BE2C (cell line): ENCODE measurements around the gene TK2.

Experiments
- DNase-seq: peaks from one replicate; pipeline ENCODE4 v3.0.0-alpha.2; 2020
- H3K27me3 ChIP-seq: fragments of 250-450 bp; sonication (Bioruptor Pico); 2 replicates; pipeline ENCODE4 v1.5.1; 2020; ENCODE audit warnings: mild to moderate bottlenecking
- H3K36me3 ChIP-seq: fragments of 250-450 bp; sonication (Bioruptor Pico); 2 replicates; pipeline ENCODE4 v1.5.1; 2020; ENCODE audit warnings: mild to moderate bottlenecking
- H3K4me1 ChIP-seq: fragments of 250-450 bp; sonication (Bioruptor Pico); 2 replicates; pipeline ENCODE4 v1.5.1; 2020
- H3K4me3 ChIP-seq: 2 replicates; pipeline ENCODE4 v1.5.1; 2011; ENCODE audit warnings: low read depth, low read length
- H3K9me3 ChIP-seq: fragments of 250-450 bp; sonication (Bioruptor Pico); 2 replicates; pipeline ENCODE4 v1.5.1; 2020
- TF ChIP-seq, protein P1 (sequence below): IDR thresholded peaks from 2 replicates; pipeline ENCODE4 v1.5.1; 2012; ENCODE audit warnings: mild to moderate bottlenecking, low read depth, low read length

Gene TK2

DNA sequence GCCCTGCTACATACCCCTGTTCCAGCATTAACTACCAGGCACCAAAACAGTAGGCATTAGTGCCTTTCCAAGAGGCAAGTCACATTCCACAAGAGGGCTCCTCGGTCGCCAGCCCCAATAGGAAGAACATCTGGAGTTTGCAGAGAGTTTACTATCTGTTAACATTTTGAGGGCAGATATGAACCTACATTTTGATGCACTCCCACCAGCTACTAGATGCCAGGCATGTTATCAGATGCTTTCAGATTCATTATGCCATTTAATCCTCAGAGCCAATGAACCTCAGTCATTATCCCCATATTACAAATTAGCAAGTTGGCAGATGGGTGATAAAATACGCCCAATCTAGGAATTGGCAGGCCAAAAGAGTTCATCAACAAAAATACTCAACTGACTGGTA is 25.1 kb upstream of the TK2 start:
- no peak for DNase-seq
- no peaks in the 10 kb centered on the region for H3K36me3 ChIP-seq
- peaks cover 18% of the 10 kb centered on the region for H3K27me3 ChIP-seq
- H3K9me3 ChIP-seq, result peaks cover 2% of the 10 kb centered on the region; the same call in 1 of the 2 replicates
- no peaks in the 10 kb centered on the region for H3K4me1 ChIP-seq
- TF ChIP-seq, protein P1, sequence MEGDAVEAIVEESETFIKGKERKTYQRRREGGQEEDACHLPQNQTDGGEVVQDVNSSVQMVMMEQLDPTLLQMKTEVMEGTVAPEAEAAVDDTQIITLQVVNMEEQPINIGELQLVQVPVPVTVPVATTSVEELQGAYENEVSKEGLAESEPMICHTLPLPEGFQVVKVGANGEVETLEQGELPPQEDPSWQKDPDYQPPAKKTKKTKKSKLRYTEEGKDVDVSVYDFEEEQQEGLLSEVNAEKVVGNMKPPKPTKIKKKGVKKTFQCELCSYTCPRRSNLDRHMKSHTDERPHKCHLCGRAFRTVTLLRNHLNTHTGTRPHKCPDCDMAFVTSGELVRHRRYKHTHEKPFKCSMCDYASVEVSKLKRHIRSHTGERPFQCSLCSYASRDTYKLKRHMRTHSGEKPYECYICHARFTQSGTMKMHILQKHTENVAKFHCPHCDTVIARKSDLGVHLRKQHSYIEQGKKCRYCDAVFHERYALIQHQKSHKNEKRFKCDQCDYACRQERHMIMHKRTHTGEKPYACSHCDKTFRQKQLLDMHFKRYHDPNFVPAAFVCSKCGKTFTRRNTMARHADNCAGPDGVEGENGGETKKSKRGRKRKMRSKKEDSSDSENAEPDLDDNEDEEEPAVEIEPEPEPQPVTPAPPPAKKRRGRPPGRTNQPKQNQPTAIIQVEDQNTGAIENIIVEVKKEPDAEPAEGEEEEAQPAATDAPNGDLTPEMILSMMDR, result no peak
- H3K4me3 ChIP-seq, result no peak overlapping the region

DNA sequence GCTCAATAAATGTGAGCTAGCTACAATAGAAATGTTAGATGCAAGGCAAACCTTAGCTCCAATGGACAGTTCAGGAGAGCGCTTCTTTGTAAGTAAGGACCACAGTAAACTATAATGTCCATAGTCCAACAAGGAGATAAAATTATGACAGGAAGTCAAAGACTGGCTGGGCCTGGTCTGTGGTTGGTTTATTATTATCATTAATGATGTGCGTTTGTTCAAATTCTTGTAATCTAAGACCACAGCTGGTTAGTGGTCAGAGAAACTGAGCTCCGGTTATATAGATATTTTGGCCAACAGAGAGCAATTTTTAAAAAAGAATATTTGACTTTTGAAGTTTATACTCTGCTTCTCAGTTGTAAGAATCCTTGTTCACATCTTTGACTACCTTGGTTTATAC is 24.6 kb upstream of the TK2 start:
- TF ChIP-seq, protein P1, result no peak
- H3K36me3 ChIP-seq, result no peaks in the 10 kb centered on the region
- peaks cover 2% of the 10 kb centered on the region; the same call in 1 of the 2 replicates for H3K9me3 ChIP-seq
- DNase-seq, result no peak
- H3K27me3 ChIP-seq, result peaks cover 18% of the 10 kb centered on the region
- no peak overlapping the region for H3K4me3 ChIP-seq
- H3K4me1 ChIP-seq, result no peaks in the 10 kb centered on the region

DNA sequence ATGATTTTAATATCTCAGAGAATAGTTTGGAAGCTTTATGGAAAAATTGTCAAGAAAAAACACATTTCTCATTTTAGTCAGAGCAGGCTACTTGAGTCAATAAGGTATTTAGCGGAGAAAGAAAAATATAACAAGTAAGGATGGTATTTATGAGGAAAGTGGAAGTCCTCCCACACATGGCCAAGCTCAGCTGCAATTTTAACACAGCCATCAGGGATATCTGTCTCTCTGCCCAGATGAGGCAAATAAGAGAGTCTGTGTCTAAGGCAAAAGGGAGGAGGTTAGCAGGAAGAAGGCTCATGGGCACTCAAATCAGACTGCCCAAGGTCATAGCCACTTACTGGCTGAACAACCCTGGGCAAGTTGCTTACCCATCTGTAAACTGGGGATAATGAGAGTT is 24.2 kb upstream of the TK2 start:
- no peak for DNase-seq
- peaks cover 1% of the 10 kb centered on the region; the same call in 1 of the 2 replicates for H3K9me3 ChIP-seq
- no peaks in the 10 kb centered on the region for H3K36me3 ChIP-seq
- H3K4me1 ChIP-seq, result no peaks in the 10 kb centered on the region
- H3K27me3 ChIP-seq, result peaks cover 13% of the 10 kb centered on the region
- H3K4me3 ChIP-seq, result no peak overlapping the region
- TF ChIP-seq, protein P1, result no peak

DNA sequence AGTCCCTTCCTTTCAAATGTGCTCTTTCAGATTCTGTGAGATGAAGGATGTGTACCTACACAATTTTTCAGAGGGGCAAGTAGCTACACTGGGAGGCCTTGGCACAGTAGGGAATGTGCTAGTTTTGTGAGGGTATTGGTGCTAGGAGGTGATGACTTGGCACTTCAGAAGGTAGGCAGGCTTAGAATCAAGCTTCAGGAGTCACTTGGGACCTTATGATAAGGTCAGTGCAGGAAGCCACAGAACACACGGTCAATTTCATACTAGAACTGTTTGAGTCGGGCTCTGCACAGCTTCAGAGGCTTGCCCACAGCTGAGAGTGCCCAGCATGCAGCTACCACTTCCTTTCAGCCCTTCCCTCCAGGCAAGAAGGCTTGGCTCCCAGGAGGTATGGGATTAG is 22.4 kb upstream of the TK2 start:
- peaks cover 5% of the 10 kb centered on the region; the same call in 1 of the 2 replicates for H3K36me3 ChIP-seq
- TF ChIP-seq, protein P1, result no peak
- H3K4me1 ChIP-seq, result no peaks in the 10 kb centered on the region
- no peak for DNase-seq
- no peaks in the 10 kb centered on the region; the same call in 1 of the 2 replicates for H3K27me3 ChIP-seq
- H3K4me3 ChIP-seq, result no peak overlapping the region
- no peaks in the 10 kb centered on the region for H3K9me3 ChIP-seq

DNA sequence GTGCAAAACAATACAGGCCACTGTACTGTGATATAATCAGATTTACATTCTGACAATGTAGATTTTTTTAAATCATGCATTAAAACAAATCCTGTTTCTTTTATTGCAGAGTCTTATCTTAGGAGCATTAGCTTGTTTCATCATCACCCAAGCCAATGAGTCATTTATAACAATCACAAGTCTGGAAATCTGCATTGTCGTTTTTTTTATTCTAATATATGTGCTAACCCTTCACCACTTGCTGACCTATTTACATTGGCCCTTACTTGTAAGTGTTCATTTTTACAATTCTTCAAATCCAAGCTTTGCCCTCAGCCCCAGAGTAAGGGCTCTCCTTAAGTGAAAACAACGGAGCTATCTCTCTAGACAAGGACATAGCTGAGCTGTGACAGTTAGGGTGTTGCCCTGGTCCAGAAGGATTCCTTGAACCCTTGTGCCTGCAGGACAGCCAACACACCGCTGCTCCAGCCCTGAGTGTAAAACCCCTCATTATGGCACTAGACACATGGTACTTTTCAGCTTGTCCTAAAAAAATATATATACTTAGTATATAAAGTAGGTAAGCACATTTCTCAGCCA is 20.0 kb upstream of the TK2 start:
- Histone ChIP-seq H3K9me3 (no peaks in the 10 kb centered on the region), H3K27me3 (no peaks in the 10 kb centered on the region), H3K36me3 (peaks cover 7% of the 10 kb centered on the region; the same call in 1 of the 2 replicates), H3K4me3 (no peak overlapping the region), H3K4me1 (no peaks in the 10 kb centered on the region)
- TF ChIP-seq, protein P1, result no peak
- no peak for DNase-seq

DNA sequence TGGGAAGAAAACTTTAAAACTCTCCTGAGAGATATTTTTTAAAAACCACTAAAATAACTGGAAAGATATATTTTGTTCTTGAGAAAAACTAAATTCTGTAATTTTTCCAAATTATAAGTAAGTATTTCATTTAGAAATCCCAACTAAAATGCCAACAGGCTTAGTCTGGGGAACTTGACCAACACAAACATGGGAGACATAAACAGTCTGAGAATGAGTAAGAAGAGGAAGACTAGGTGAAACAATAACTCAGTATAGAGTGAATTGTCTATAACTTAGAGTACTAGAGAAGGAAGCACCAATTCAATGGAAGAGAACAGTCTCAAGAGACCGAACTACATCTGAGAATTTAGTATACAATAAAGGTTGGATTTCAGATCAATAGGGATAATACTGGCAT is 19.2 kb upstream of the TK2 start:
- Histone ChIP-seq H3K36me3 (peaks cover 7% of the 10 kb centered on the region; the same call in 1 of the 2 replicates), H3K9me3 (no peaks in the 10 kb centered on the region), H3K4me3 (no peak overlapping the region), H3K27me3 (no peaks in the 10 kb centered on the region), H3K4me1 (no peaks in the 10 kb centered on the region)
- TF ChIP-seq, protein P1, result no peak
- no peak for DNase-seq
